CMK (cell line): Measurements from ENCODE around the gene LRRC4B.
"Not testable (repeated sequence)": the region's sequence is repeated elsewhere in the genome, so short reads cannot be mapped to it uniquely, and the experiment has no call there.

Experiments used
- DNase-seq: peaks from one replicate; pipeline ENCODE4 v3.0.0-alpha.2; 2010; ENCODE audit warnings: low read depth

LRRC4B gene

GRCh38 chr19:50485284-50485955, 82.8 kb downstream of the LRRC4B start:
- DNase-seq, result no peak

DNA sequence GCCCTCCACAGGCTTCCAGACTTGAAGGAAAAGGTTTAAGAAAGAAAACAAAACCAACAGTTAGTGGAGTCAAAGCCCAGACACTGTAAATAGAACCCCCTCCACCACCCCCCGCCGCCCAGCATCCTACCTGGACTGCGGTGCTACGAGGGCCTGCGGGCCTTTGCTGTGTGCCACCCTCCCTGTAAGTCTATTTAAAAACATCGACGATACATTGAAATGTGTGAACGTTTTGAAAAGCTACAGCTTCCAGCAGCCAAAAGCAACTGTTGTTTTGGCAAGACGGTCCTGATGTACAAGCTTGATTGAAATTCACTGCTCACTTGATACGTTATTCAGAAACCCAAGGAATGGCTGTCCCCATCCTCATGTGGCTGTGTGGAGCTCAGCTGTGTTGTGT, 85.3 kb downstream of the LRRC4B start:
- no peak for DNase-seq

DNA sequence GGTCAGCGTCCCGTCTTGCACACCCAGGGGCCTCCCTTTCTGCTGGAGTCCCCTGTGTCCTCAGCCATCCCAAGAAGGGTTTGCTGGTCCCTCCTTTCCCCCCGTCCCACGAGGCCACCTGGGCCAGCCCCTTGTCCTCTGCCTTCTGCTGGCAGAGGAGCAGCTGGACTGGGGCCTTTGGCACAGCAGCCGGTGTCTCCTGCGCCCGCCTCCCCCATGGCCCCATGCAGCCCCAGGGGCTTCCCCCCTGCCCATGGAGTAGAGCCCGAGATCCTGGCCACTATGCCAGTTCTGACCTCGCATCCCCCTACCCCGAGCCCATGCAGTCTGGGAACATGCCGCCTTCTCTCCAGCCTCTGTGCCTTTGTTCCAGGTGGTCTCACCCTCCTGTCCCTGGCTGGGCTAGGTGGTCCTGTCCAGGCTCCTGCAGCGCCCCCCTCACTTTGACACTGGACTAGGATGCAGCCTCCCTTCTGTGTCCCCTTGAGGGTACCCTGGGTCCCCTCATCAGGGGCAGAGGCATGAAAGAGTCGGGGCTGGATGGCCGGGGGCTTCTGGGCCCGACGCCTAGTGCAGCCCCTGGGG, 85.9 kb downstream of the LRRC4B start:
- DNase-seq, result no peak

- no peak for DNase-seq
Observed at GRCh38 chr19:50481351-50482149, 86.7 kb downstream of the LRRC4B start.

- DNase-seq, result no peak
Observed at GRCh38 chr19:50480281-50481111, 87.7 kb downstream of the LRRC4B start.

GRCh38 chr19:50479761-50480251, 88.4 kb downstream of the LRRC4B start:
- DNase-seq, result no peak

GRCh38 chr19:50478901-50479715, 89.1 kb downstream of the LRRC4B start:
- no peak for DNase-seq

DNA sequence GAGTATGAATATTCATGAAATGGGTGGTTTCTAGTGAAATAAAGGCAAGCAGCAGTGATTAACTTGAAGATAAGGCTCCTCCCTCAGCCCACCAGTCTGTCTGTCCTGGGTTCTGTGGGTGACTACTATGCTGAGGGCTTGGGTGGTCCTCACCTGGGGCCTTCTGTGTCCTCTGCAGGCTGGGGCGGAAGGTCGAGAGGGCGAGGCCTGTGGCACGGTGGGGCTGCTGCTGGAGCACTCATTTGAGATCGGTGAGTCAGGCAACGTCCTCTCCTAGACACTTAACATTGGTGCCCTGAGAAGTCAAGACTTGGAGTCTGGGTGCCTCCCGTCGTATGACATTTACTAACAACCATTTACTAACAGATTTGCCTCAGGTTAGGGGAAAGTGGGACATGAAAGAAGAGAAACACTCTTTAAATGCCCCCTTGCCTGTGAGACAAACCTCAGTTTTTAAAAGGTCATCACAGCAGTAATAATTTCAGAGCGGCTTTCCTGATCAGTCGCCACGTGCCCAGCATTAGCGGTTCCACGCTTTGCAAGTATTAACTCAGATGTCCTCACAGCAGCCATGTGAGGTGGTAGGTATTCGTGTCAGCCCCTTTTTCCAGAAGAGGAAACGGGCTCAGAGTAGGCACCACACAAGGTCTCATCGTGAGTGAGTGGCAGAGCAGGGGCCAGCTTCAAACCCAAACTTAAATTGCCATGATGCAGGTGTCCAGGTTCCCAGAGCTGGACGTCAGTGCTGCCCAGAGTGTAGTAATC, 90.3 kb downstream of the LRRC4B start:
- no peak for DNase-seq

DNA sequence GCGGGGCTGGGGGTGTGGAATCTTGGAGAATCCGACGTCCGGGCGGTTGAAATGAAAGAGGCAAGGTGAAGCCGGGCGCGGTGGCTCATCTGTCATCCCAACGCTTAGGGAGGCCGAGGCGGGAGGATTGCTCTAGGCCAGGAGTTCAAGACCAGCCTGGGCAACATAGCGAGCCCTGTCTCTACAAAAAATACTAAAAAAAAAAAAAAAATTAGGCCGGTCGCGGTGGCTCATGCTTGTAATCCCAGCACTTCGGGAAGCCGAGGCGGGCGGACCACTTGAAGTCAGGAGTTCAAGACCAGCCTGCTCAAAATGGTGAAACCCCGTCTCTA, 91.4 kb downstream of the LRRC4B start:
- DNase-seq, result no peak

- DNase-seq, result no peak
Observed at GRCh38 chr19:50476224-50476906, 91.9 kb downstream of the LRRC4B start, which contains the start of the genes EMC10 and GARIN5A. TSS of gene EMC10 (plus strand) at chr19:50476507. CDS start at chr19:50476545, 38 bp downstream. TSS of gene GARIN5A (minus strand) at chr19:50476848. CDS start at chr19:50476388, 460 bp downstream.

- no peak for DNase-seq
Observed at GRCh38 chr19:50475736-50476223, 92.5 kb downstream of the LRRC4B start.

- DNase-seq, result no peak
Observed at GRCh38 chr19:50475101-50475568, 93.1 kb downstream of the LRRC4B start.

DNA sequence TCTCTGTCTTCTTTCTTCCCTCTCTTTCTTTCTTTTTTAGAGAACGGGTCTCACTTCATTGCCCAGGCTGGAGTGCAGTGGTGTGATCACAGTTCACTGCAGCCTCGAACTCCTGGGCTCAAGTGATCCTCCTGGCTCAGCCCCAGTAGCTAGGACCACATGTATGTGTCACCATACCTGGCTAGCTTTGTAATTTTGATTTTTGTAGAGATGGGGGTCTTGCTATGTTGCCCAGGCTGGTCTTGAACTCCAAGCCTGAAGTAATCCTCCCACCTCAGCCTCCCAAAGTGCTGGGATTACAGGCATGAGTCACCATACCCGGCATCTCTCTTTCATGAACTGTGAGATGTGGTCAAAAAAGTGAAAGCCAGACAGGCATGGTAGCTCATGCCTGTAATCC, 94.9 kb downstream of the LRRC4B start:
- DNase-seq, result not testable (repeated sequence)

GRCh38 chr19:50468818-50469217, 99.4 kb downstream of the LRRC4B start:
- DNase-seq, result no peak

DNA sequence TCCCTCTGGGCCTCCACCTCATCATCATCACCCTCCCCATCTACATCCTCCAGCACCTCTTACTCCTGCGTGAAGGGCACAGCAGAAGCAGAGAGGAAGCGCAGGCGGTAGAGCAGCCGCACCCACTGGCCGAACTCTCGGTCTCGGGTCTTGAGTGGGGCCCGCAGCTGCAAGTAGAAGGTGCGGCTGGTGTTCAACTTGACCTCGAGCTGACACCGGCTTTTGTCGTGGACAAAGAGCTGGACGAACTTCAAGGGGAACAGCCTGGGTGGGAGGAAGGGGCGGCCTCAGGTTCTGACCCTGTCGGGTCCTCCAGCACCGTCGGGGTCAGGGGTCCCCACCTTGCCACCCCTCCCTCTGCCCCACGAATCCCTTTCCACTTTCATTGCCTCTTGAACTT, 100.7 kb downstream of the LRRC4B start:
- DNase-seq, result no peak
